ENCODE data around the gene STATH.
"Not testable (repeated sequence)": the region's sequence is repeated elsewhere in the genome, so short reads cannot be mapped to it uniquely, and the experiment has no call there.

The STATH gene, protein sequence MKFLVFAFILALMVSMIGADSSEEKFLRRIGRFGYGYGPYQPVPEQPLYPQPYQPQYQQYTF

DNA sequence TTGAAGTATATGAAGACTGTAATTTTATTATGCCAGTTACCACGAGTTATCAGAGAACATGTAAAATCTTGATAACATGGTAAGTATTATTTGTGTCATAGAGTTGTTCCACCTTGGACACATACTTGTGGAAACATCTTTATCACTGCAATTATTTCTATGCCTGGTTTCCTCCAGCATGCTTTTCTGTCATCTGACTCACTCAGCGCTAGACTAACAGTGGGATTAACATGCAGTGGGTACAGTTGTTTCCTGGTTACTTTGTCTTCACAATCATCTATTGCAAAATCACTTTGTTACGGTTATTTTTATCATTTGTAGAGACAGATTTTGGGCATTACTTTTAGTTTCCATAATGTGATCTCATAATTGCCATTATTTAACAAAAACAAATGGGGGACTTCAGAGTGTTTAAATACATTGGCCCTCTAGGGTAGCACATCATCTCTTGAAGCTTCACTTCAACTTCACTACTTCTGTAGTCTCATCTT is at the start of gene STATH:
STATH (plus strand) TSS at position 441 of the 491 bp plus-strand sequence. CDS start 2,472 bp downstream, outside the sequence.
- DNase-seq (ENCODE audit: extremely low read depth in 1 of 2, low read depth in 1 of 2): no peak

DNA sequence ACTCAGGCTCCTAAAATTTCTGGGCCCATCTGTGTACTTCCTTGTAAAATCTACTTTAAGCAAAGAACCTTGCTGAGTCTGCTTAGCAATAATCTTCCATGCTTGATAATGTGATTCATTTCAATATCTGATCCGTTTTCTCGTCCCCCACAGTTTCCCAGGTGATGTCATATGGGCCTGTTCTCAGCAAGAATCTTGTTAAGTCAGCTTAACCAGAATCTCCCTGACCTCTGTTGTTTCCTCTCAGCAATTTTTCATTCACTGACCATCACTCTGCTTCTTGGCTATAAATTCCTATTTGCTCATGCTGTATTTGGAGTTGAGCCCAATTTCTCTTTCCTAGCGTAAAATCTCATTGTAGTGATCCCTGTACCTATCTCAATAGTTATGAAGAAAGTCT is 44.2 kb upstream of the STATH start:
- DNase-seq (ENCODE audit: extremely low read depth in 1 of 2, low read depth in 1 of 2): no peak

DNA sequence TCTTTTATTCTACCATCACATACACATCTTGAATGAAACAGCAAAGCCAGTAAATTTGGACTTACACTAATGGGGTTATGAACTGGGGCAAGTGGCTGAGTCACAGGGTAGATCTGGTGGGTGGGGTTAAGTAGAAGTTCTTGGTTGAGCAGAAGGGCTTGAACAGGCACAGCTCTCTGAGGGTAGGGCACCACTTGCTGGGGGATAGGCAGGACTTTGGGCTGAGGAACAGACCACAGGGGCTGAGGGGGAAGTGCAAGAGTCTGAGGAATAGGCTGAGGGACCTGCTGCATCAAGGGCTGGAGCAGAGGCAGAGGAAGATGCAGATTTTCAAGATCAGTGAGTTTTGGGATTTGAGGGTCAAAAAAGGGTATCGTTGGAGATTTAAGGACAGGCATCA is 38.6 kb upstream of the STATH start:
- DNase-seq (ENCODE audit: extremely low read depth in 1 of 2, low read depth in 1 of 2): no peak

DNA sequence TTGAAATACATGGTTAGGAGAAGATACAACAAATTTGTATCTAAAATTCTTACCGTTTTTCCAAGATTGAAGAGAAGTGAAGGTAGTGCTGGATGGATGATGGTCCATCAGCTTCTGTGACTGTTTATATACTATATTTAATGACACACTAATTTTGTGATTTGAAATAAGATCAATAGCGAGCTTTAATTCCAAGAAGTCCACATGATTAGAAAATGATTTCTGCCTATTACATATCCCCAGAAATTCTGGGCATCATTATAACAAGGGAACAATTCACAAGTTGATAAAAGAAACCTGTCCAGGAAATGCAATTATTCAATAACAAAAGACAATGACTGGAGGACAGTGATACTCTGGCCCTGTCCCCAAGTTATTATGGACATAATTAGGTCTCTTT is 30.1 kb upstream of the STATH start, which contains the start of gene CSN2:
CSN2 (minus strand) TSS at position 101 of the 400 bp plus-strand sequence. CDS start 4,733 bp downstream, outside the sequence.
- no peak for DNase-seq (ENCODE audit: extremely low read depth in 1 of 2, low read depth in 1 of 2)

DNA sequence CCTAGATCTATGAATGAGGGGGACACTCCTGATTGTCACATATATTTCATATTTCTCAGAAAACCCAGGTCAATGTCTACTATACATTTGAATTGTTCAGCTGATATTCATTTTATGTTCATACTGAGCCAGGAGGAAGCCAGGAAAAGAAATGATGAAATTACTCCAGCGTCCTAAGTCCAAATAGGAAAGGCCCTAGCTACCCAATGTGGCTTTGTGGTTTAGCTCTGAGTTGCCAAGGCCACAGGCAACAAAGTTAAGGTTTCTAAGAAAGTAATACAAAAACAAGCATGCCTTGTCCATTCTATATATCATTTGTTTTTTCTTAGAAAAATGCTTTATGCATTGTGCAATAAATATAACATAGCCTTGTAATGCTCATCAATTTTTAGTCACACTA is 25.7 kb upstream of the STATH start:
- DNase-seq (ENCODE audit: extremely low read depth in 1 of 2, low read depth in 1 of 2): no peak

DNA sequence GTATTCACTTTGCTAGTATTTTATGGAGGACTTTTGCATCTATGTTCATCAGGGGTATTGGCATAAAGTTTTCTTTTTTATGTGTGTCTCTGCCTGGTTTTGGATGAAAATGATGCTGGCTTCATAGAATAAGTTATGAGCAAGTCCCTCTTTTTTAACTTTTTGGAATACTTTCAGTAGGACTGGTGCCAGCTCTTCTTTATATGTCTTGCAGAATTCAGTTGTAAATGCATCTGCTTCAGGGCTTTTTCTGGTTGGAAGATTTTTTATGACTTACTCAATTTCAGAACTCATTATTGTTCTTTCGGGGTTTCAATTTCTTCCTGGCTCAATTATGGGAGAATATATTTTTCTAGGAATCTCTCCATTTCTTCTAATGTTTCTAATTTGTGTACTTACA is 21.1 kb upstream of the STATH start:
- no peak for DNase-seq (ENCODE audit: extremely low read depth in 1 of 2, low read depth in 1 of 2)

DNA sequence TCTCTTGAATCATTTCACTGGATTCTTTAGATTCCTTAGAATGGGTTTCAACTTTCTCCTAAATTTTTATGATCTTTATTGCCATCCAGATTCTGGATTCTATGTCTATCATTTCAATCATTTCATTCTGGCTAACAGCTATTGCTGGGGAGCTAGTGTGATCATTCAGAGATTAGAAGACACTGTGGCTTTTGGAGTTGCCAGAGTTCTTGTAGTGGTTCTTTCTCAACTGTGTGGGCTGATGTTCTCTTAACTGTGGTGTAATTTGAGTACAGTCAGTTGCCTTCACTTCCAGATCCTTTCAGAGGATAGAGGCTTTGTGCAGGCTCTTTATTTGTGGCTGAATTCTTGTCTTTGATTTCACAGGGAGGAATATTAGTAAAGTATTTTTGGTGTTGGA is 18.2 kb upstream of the STATH start:
- DNase-seq (ENCODE audit: extremely low read depth in 1 of 2, low read depth in 1 of 2): no peak

DNA sequence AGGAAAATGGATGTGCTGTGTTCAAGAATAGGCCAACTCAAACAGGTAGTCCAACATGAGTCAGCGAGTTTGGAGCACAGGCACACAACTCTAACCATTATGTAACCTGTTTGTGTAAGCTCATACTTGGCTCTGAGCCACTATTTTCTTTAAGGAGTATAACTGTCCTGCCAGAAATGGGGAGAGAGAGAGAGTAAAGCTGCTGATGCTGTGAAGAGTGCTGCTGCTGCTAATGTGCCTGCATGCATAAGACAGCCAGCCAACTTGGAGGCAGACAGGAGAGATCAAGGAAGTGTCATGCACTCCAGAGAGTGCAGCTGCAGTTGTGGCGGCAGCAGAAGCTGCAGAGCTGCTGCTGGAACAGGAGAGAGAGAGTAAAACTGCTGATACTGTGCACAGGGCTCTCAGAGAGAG is 11.7 kb upstream of the STATH start:
- DNase-seq (ENCODE audit: extremely low read depth in 1 of 2, low read depth in 1 of 2): no peak

DNA sequence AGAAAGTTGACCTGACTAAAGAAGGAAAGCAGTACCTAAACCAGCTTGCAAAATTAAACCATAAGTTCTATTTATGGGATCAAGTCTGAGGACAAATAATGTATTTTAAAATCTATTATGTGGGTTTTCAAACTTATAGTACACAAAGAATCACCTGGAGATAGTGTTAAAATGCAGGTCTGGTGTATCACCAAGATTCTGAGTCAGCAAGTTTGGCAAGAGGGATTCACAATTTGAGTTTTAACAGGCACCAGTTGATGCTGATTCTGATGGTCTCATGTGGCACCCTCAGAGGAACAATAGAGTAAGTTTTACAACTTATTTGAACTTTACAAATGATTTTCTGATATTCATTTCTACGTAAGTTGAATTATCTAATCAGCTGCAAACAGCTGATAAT is 9.1 kb upstream of the STATH start:
- no peak for DNase-seq (ENCODE audit: extremely low read depth in 1 of 2, low read depth in 1 of 2)

DNA sequence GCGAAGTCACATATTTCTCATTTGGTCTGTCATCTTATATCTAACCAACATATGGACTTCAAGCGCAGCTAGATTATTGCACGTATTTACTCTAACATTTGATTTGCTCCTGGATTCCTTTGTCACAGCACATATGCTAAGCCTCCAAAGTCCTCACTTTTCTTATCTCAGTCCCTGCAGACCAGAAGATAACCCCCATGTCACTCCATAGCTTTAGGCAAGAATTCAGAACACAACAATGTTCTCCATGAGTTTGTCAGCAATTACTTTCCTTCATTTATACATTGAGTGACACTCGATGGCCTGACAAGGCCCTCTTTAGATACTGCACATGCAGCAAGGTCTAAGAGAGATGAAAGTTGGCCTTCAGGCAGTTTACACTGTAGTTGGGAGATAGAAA is 4.8 kb upstream of the STATH start:
- no peak for DNase-seq (ENCODE audit: extremely low read depth in 1 of 2, low read depth in 1 of 2)

DNA sequence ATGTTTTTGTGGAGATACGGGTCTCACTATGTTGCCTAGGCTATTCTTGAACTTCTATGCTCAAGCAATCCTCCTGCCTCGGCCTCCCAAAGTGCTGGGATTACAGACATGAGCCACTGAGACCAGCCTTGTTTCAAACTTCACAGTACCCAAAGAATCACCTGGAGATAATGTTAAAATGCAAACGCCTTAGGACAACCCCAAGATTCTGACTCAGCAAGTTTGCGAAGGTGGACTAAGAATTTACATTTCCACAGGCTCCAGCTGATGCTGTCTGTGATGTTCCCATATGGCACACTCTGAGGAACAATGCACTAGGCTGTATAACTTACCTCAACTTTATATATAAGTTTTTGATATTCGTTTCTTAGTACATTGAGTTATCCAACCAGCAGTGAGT is 984 bp upstream of the STATH start:
- DNase-seq (ENCODE audit: extremely low read depth in 1 of 2, low read depth in 1 of 2): no peak

DNA sequence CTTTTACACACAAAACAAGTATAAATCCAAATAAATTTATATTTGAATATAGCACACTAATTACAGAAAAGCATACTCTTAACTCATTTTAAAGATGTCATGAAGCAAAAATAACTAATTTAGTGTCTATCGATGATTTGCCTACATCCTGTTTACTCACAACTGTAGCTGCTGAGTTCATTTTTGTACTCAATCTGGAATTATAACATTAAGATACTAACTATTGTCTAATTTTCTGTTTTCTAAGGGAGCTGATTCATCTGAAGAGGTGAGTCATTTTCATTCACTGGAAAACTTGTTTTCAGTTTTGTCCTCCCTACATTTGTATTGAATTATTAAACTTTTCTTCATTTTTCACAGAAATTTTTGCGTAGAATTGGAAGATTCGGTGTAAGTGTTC is 3.7 kb downstream of the STATH start:
- DNase-seq (ENCODE audit: extremely low read depth in 1 of 2, low read depth in 1 of 2): no peak

DNA sequence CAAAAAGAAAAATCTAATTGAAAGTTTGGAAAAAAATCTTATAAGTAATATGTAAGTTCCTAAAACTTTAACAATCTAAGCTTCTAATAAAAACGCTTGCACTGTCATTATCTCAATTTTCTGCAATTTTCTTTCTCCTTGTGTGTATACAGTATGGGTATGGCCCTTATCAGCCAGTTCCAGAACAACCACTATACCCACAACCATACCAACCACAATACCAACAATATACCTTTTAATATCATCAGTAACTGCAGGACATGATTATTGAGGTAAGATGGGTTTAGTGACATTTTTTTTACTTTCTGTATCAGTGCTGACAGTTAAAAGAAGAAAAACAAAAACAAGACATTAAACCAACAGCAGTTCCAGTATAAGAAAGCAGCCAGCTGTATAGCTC is 4.9 kb downstream of the STATH start:
- DNase-seq (ENCODE audit: extremely low read depth in 1 of 2, low read depth in 1 of 2): no peak

DNA sequence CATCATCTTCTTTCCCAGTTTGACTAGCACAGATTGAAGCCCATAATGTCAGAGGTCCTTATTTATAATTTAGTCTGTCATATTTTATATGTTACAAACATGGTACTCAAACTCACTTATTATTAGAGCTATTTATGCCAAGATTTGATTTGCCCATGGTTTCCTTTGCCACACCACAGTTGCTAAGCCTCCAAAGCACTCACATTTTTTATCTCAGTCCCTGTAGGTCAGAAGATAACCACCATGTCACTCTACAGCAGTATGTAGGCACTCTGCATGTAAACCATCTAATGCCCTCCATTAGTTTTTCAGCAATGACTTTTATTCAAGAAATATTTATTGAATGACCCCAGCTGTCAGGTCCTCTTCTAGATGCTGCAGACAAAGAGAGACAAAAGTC is 6.7 kb downstream of the STATH start:
- DNase-seq (ENCODE audit: extremely low read depth in 1 of 2, low read depth in 1 of 2): no peak

DNA sequence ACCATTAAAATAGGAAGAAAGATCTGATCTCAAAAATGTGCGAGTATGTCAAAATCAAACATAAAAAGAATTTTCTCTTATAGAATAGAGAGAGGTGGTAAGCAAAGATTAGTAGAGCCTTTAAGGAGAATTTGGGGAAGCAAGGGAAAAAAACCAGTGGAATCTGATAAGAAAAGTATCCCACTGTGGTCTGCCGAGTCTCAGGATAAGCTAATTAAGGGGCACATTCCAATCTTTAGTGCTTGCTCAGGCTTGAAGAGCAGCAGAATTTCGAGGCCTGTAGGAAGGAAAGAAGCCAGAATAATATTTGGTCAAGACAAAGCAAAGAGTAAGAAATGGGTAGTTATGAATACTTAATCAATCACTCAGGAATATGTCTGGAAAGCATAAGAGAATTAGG is 13.0 kb downstream of the STATH start:
- no peak for DNase-seq (ENCODE audit: extremely low read depth in 1 of 2, low read depth in 1 of 2)

DNA sequence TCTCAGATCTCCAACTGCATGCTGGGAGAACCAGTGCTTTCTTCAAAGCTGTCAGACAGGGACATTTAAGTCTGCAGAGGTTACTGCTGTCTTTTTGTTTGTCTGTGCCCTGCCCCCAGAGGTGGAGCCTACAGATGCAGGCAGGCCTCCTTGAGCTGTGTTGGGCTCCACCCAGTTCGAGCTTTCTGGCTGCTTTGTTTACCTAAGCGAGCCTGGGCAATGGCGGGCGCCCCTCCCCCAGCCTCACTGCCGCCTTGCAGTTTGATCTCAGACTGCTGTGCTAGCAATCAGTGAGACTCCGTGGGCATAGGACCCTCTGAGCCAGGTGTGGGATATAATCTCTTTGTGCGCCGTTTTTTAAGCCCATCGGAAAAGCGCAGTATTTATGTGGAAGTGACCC is 23.2 kb downstream of the STATH start:
- DNase-seq (ENCODE audit: extremely low read depth in 1 of 2, low read depth in 1 of 2): not testable (repeated sequence)

DNA sequence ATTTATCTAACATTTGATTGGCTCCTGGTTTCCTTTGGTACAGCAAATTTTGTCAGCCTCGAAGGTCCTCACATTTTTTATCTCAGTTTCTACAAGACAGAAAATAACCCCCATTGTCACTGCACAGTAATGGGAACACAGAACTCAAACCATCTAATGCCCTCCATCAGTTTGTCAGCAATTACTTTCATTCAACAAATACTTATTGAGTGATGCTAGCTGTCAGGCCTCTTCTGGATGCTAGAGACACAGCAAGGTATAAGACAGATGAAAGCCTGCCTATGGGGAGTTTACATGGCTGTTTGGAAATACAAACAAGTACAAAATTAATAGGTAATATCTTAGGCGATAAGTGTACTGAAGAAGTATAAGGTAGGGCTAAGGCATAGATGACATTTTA is 27.5 kb downstream of the STATH start:
- no peak for DNase-seq (ENCODE audit: extremely low read depth in 1 of 2, low read depth in 1 of 2)

DNA sequence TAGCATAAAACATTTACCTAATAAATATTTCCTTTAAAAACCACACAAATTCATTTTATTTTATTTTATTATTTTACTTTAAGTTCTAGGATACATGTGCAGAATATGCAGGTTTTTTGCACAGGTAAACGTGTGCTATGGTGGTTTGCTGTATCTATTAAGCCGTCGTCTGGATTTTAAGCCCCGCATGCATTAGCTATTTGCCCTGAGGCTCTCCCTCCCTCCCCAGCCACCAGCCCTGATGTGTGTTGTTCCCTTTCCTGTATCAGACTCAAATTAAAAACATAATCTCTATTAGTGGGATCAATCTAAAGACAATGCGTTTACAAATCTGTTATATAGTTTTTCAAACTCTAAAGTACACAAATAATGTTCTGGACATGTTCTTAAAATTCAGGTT is 31.2 kb downstream of the STATH start:
- DNase-seq (ENCODE audit: extremely low read depth in 1 of 2, low read depth in 1 of 2): no peak

DNA sequence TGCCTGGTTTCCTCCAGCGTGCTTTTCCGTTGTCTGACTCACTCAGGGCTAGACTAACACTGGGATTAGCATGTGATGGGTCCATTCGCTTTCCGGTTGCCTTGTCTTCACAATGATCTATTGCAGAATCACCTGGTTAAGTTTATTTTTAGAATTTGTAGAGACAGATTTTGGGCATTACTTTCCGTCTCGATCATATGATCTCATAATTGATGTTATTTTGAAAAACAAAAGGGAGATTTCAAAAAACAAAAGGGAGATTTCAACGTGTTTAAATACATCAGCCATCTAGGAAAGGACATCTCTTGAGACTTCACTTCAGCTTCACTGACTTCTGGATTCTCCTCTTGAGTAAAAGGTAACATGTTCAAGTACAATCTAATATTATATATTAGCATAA is 32.4 kb downstream of the STATH start, which contains the start of gene HTN3:
HTN3 (plus strand) TSS at position 301 of the 400 bp plus-strand sequence. CDS start 2,282 bp downstream, outside the sequence.
- not testable (repeated sequence) for DNase-seq (ENCODE audit: extremely low read depth in 1 of 2, low read depth in 1 of 2)

DNA sequence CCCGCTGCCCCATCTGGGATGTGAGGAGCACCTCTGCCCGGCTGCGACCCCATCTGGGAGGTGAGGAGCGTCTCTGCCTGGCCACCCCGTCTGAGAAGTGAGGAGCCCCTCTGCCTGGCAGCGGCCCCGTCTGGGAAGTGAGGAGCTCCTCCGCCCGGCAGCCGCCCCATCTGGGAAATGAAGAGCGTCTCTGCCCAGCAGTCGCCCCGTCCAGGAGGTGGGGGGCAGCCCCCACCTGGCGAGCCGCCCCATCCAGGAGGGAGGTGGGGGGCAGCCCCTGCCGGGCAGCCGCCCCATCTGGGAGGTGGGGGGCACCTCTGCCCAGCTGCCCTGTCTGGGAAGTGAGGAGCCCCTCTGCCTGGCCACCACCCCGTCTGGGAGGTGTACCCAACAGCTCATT is 41.8 kb downstream of the STATH start:
- not testable (repeated sequence) for DNase-seq (ENCODE audit: extremely low read depth in 1 of 2, low read depth in 1 of 2)

DNA sequence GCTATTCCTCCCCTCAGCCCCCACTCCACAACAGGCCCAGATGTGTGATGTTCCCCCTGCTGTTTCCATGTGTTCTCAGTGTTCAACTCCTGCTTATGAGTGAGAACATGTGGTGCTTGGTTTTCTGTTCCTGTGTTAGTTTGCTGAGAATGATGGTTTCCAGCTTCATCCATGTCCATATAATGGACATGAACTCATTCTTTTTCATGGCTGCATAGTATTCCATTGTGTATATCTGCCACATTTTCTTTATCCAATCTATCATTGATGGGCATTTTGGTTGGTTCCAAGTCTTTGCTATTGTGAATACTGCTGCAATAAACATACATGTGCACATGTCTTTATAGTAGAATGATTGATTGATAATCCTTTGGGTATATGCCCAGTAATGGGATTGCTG is 44.2 kb downstream of the STATH start:
- not testable (repeated sequence) for DNase-seq (ENCODE audit: extremely low read depth in 1 of 2, low read depth in 1 of 2)

DNA sequence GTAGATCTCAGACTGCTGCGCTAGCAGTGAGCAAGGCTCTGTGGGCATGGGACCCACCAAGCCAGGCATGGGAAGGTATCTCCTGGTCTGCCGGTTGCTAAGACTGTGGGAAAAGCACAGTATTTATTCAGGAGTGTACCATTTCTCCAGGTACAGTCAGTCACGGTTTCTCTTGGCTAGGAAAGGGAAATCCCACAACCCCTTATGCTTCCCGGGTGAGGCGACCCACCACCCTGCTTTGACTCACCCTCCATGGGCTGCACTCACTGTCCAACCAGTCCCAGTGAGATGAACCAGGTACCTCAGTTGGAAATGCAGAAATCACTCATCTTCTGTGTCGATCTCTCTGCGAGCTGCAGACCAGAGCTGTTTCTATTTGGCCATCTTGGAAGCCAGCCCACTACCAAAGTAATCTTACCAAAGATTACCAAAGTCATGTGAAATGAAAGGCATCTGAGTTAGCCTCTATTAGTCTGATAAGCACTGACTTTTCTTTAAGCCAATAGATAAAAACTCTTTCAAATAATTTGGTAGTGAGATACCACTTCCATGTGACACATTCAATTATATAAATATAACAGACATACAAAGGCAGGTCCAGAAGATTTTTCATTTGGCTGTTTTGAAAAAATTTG is 46.0 kb downstream of the STATH start:
- DNase-seq (ENCODE audit: extremely low read depth in 1 of 2, low read depth in 1 of 2): no peak

DNA sequence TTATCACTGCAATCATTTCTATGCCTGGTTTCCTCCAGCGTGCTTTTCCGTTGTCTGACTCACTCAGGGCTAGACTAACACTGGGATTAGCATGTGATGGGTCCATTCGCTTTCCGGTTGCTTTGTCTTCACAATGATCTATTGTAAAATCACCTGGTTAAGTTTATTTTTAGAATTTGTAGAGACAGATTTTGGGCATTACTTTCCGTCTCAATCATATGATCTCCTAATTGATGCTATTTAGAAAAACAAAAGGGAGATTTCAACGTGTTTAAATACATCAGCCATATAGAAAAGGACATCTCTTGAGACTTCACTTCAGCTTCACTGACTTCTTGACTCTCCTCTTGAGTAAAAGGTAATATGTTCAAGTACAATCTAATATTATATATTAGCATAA is 54.4 kb downstream of the STATH start, which contains the start of gene HTN1:
HTN1 (plus strand) TSS at position 301 of the 400 bp plus-strand sequence. CDS start 2,639 bp downstream, outside the sequence.
- not testable (repeated sequence) for DNase-seq (ENCODE audit: extremely low read depth in 1 of 2, low read depth in 1 of 2)

All from activated CD8-positive, alpha-beta memory T cell treated with anti-CD3 and anti-CD28 coated beads for 1 hour (primary cell).